Mesenchymal stem cell (in vitro differentiated cells and primary cell): ENCODE measurements around the gene FBXW2.

ENCODE experiments used
- DNase-seq: peaks from one replicate; pipeline ENCODE4 v3.0.0-alpha.2; 2013
- H2AFZ ChIP-seq: one replicate; pipeline ENCODE4 v1.6.1; 2013; ENCODE audit warnings: low read depth, mild to moderate bottlenecking, control low read depth, inconsistent platforms, low read length, moderate library complexity
- H2AK5ac ChIP-seq: 2 replicates; pipeline ENCODE4 v1.6.1; 2013; ENCODE audit warnings: low read length, moderate library complexity, mild to moderate bottlenecking, inconsistent platforms; ENCODE audit not compliant: severe bottlenecking
- H2BK120ac ChIP-seq: one replicate; pipeline ENCODE4 v1.6.1; 2013; ENCODE audit warnings: low read depth, mild to moderate bottlenecking, inconsistent platforms, low read length, moderate library complexity
- H2BK12ac ChIP-seq, 2 experiments: one replicate each; pipeline ENCODE4 v1.6.1; 2013; ENCODE audit warnings: inconsistent platforms in 2 of 2, low read length in 2 of 2, mild to moderate bottlenecking in 2 of 2, moderate library complexity in 2 of 2, control low read depth in 1 of 2
- H2BK15ac ChIP-seq: one replicate; pipeline ENCODE4 v1.6.1; 2013; ENCODE audit warnings: mild to moderate bottlenecking, low read depth, inconsistent platforms; ENCODE audit not compliant: poor library complexity, severe bottlenecking
- H2BK5ac ChIP-seq: 2 replicates; pipeline ENCODE4 v1.6.1; 2013; ENCODE audit warnings: low read depth, mild to moderate bottlenecking, low read length, control low read depth, inconsistent platforms; ENCODE audit not compliant: poor library complexity, severe bottlenecking
- H3K14ac ChIP-seq, 2 experiments: one replicate each; pipeline ENCODE4 v1.6.1; 2013; ENCODE audit warnings: inconsistent platforms in 2 of 2, low read length in 2 of 2, control low read depth in 1 of 2, mild to moderate bottlenecking in 1 of 2, moderate library complexity in 1 of 2
- H3K18ac ChIP-seq, 2 experiments: one replicate each; pipeline ENCODE4 v1.6.1; 2013; ENCODE audit warnings: inconsistent platforms in 2 of 2, low read length in 2 of 2, control low read depth in 1 of 2, low read depth in 1 of 2, mild to moderate bottlenecking in 1 of 2
- H3K23ac ChIP-seq, 2 experiments: one replicate each; pipeline ENCODE4 v1.6.1; 2013; ENCODE audit warnings: inconsistent platforms in 2 of 2, low read length in 2 of 2, mild to moderate bottlenecking in 2 of 2, moderate library complexity in 2 of 2, control low read depth in 1 of 2
- H3K27ac ChIP-seq: 2 replicates; pipeline ENCODE4 v1.5.1; 2013; ENCODE audit warnings: mild to moderate bottlenecking, moderate library complexity, low read length, control low read depth, inconsistent platforms; ENCODE audit not compliant: poor library complexity, severe bottlenecking
- H3K27me3 ChIP-seq, 2 experiments: 2 replicates each; pipeline versions ENCODE4 v1.6.1 to v1.7.0; 2013; ENCODE audit warnings: low read length in 2 of 2, mild to moderate bottlenecking in 2 of 2, moderate library complexity in 2 of 2, control low read depth in 1 of 2, inconsistent platforms in 1 of 2; ENCODE audit not compliant: control insufficient read depth in 1 of 2, insufficient read depth in 1 of 2
- H3K36me3 ChIP-seq, 2 experiments: 2 replicates each; pipeline versions ENCODE4 v1.6.1 to v1.7.0; 2013; ENCODE audit warnings: low read length in 2 of 2, control low read depth in 1 of 2, inconsistent platforms in 1 of 2, low read depth in 1 of 2, mild to moderate bottlenecking in 1 of 2; ENCODE audit not compliant: insufficient read depth in 2 of 2, control insufficient read depth in 1 of 2
- H3K4ac ChIP-seq, 2 experiments: one replicate each; pipeline ENCODE4 v1.6.1; 2013; ENCODE audit warnings: inconsistent platforms in 2 of 2, low read length in 2 of 2, mild to moderate bottlenecking in 2 of 2, moderate library complexity in 2 of 2, control low read depth in 1 of 2, low read depth in 1 of 2
- H3K4me1 ChIP-seq: 2 replicates; pipeline ENCODE4 v1.6.1; 2013; ENCODE audit warnings: low read depth, low read length, control low read depth; ENCODE audit not compliant: control insufficient read depth, insufficient read depth
- H3K4me2 ChIP-seq: 2 replicates; pipeline ENCODE4 v1.6.1; 2013; ENCODE audit warnings: low read length, mild to moderate bottlenecking, inconsistent platforms; ENCODE audit not compliant: poor library complexity, severe bottlenecking
- H3K4me3 ChIP-seq, 2 experiments: 2 replicates each; pipeline versions ENCODE4 v1.5.1 to v1.7.0; 2013; ENCODE audit warnings: low read length in 2 of 2, mild to moderate bottlenecking in 2 of 2, control low read depth in 1 of 2, low read depth in 1 of 2; ENCODE audit not compliant: insufficient read depth in 1 of 2
- H3K79me1 ChIP-seq: replicated peaks from 2 replicates; pipeline ENCODE4 v1.6.1; 2013; ENCODE audit warnings: mild to moderate bottlenecking, control low read depth, low read length, inconsistent platforms; ENCODE audit not compliant: poor library complexity, severe bottlenecking
- H3K9ac ChIP-seq: 2 replicates; pipeline ENCODE4 v1.7.0; 2013; ENCODE audit warnings: mild to moderate bottlenecking, low read length, moderate library complexity
- H3K9me3 ChIP-seq: 2 replicates; pipeline ENCODE4 v1.7.0; 2013; ENCODE audit warnings: mild to moderate bottlenecking, low read length; ENCODE audit not compliant: control insufficient read depth
- H4K8ac ChIP-seq: one replicate; pipeline ENCODE4 v1.6.1; 2013; ENCODE audit warnings: inconsistent platforms, mild to moderate bottlenecking, low read length, moderate library complexity
- H4K91ac ChIP-seq: one replicate; pipeline ENCODE4 v1.6.1; 2013; ENCODE audit warnings: mild to moderate bottlenecking, low read length, inconsistent platforms
- WGBS: methylation state at CpG from one replicate; pipeline ENCODE4 v1.1.7; 2013; ENCODE audit warnings: mixed read lengths; 5-methylcytosine and 5-hydroxymethylcytosine counted together

The FBXW2 gene

DNA sequence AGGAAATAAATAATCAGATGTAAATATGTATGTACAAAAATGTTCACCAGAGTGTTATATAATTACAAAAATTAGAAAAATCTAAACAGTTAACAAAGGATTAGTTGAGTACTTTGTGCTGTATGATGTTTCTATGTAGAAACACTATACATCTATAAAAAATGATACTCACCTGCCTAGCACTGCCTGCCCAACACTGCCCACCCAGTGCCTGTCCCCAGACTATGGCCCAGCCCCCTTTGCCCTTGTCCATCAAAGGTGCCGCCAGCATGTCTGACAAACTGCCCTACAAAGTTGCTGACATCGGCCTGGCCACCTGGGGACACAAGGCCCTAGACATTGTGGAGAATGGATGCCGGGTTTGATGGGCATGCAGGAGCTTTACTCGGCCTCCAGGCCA lies 72.8 kb downstream of the FBXW2 start:
- no peak overlapping the region for H3K27ac ChIP-seq
- H3K9ac ChIP-seq = no peak overlapping the region
- no peak overlapping the region for H4K91ac ChIP-seq
- no peaks in the 10 kb centered on the region for H3K36me3 ChIP-seq
- no peak overlapping the region for H2BK120ac ChIP-seq
- no peak overlapping the region for H4K8ac ChIP-seq
- H3K18ac ChIP-seq = no peak overlapping the region
- H2BK12ac ChIP-seq = no peak overlapping the region
- no peak overlapping the region for H3K14ac ChIP-seq
- no peak overlapping the region for H2BK5ac ChIP-seq
- H3K79me1 ChIP-seq = no peaks in the 10 kb centered on the region
- H3K4me2 ChIP-seq = no peak overlapping the region
- H3K4me1 ChIP-seq = peaks cover 3% of the 10 kb centered on the region
- H3K27me3 ChIP-seq = no peaks in the 10 kb centered on the region
- H3K4me3 ChIP-seq = no peak overlapping the region
- H3K9me3 ChIP-seq = no peaks in the 10 kb centered on the region
- H3K4ac ChIP-seq = no peak overlapping the region
- no peak overlapping the region for H2BK15ac ChIP-seq
- DNase-seq = no peak
- H3K23ac ChIP-seq = no peak overlapping the region
- H2AK5ac ChIP-seq = no peak overlapping the region
- no peak overlapping the region for H2AFZ ChIP-seq
- 96% methylated on average over 4 of the region's 4 CpGs for WGBS

DNA sequence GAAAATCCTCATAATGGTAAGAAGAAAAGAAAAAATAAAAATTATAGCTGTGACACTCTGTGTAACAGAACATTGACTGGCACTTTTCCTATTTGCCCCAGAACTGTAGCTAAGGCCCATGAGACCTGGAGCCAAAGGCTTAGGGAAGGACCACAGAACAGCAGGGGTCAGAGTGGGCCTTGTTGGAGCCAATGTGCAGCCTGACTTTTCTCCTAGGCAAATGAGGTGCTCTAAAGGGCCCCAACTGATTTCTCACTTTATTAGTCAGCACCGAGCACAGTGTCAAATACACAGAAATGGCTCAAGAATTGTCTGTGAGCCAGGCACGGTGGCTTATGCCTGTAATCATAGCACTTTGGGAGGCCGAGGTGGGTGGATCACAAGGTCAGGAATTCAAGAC lies 74.9 kb downstream of the FBXW2 start:
- no peak overlapping the region for H3K9ac ChIP-seq
- WGBS = 96% methylated on average over 3 of the region's 3 CpGs

GRCh38 chr9:120717176-120717575 lies 76.0 kb downstream of the FBXW2 start:
- no peak overlapping the region for H3K18ac ChIP-seq
- H2BK120ac ChIP-seq = no peak overlapping the region
- no peak overlapping the region for H3K4me3 ChIP-seq
- peaks cover 3% of the 10 kb centered on the region for H3K79me1 ChIP-seq
- no peak overlapping the region for H3K4me2 ChIP-seq
- H3K4me1 ChIP-seq = peaks cover 9% of the 10 kb centered on the region
- H2BK12ac ChIP-seq = no peak overlapping the region
- 100% methylated on average over 1 of the region's 2 CpGs for WGBS
- H3K4ac ChIP-seq = no peak overlapping the region
- no peak overlapping the region for H3K27ac ChIP-seq
- H3K9me3 ChIP-seq = no peaks in the 10 kb centered on the region
- no peak for DNase-seq
- no peaks in the 10 kb centered on the region for H3K36me3 ChIP-seq
- no peak overlapping the region for H4K8ac ChIP-seq
- H4K91ac ChIP-seq = no peak overlapping the region
- H2BK5ac ChIP-seq = no peak overlapping the region
- H3K23ac ChIP-seq = no peak overlapping the region
- no peak overlapping the region for H2BK15ac ChIP-seq
- H3K27me3 ChIP-seq = no peaks in the 10 kb centered on the region
- H2AK5ac ChIP-seq = peak overlapping the region; percentile 38
- H3K9ac ChIP-seq = no peak overlapping the region
- no peak overlapping the region for H3K14ac ChIP-seq
- H2AFZ ChIP-seq = no peak overlapping the region

More for the DNA sequence above, 74.9 kb downstream of the FBXW2 start:
- Histone ChIP-seq H2AK5ac (no peak overlapping the region), H3K14ac (no peak overlapping the region), H4K8ac (no peak overlapping the region), H3K18ac (no peak overlapping the region), H3K27ac (no peak overlapping the region), H4K91ac (no peak overlapping the region), H2BK12ac (no peak overlapping the region), H2BK15ac (no peak overlapping the region), H3K36me3 (no peaks in the 10 kb centered on the region), H3K23ac (no peak overlapping the region), H3K4me3 (no peak overlapping the region), H3K4me2 (no peak overlapping the region), H3K79me1 (peaks cover 3% of the 10 kb centered on the region), H2AFZ (no peak overlapping the region), H3K4me1 (peaks cover 9% of the 10 kb centered on the region), H3K9me3 (no peaks in the 10 kb centered on the region), H2BK120ac (no peak overlapping the region), H3K27me3 (no peaks in the 10 kb centered on the region), H3K4ac (no peak overlapping the region), H2BK5ac (no peak overlapping the region)
- no peak for DNase-seq

- no peak overlapping the region for H4K91ac ChIP-seq
- no peak overlapping the region for H2AK5ac ChIP-seq
- no peaks in the 10 kb centered on the region for H3K36me3 ChIP-seq
- H3K9ac ChIP-seq = no peak overlapping the region
- no peak overlapping the region for H3K4ac ChIP-seq
- H3K79me1 ChIP-seq = peaks cover 3% of the 10 kb centered on the region
- H3K27ac ChIP-seq = no peak overlapping the region
- H3K27me3 ChIP-seq = no peaks in the 10 kb centered on the region
- H2BK120ac ChIP-seq = no peak overlapping the region
- no peak overlapping the region for H3K14ac ChIP-seq
- no peaks in the 10 kb centered on the region for H3K9me3 ChIP-seq
- H3K23ac ChIP-seq = no peak overlapping the region
- WGBS = 79% methylated on average over 5 of the region's 5 CpGs
- no peak overlapping the region for H3K4me2 ChIP-seq
- H2BK12ac ChIP-seq = no peak overlapping the region
- DNase-seq = no peak
- H2BK5ac ChIP-seq = no peak overlapping the region
- H3K4me3 ChIP-seq = no peak overlapping the region
- no peak overlapping the region for H3K18ac ChIP-seq
- H2AFZ ChIP-seq = no peak overlapping the region
- no peak overlapping the region for H4K8ac ChIP-seq
- peaks cover 9% of the 10 kb centered on the region for H3K4me1 ChIP-seq
- H2BK15ac ChIP-seq = no peak overlapping the region
Measured at GRCh38 chr9:120716483-120716882, 76.7 kb downstream of the FBXW2 start.
